HL-60 (cell line): ENCODE data around the gene EBPL.

Source experiments
- DNase-seq, 2 experiments: peaks; one replicate each; pipeline ENCODE4 v3.0.0-alpha.2; 2010 to 2020; ENCODE audit warnings: low read depth in 1 of 2, low spot score in 1 of 2
- H3K27ac ChIP-seq: fragments of 250-450 bp; sonication (Bioruptor Pico); replicated peaks from 2 replicates; pipeline ENCODE4 v1.5.1; 2020; ENCODE audit warnings: mild to moderate bottlenecking, moderate library complexity
- H3K27me3 ChIP-seq: fragments of 250-450 bp; sonication (Bioruptor Pico); 2 replicates; pipeline ENCODE4 v1.5.1; 2021; ENCODE audit warnings: mild to moderate bottlenecking, moderate library complexity; ENCODE audit not compliant: insufficient read depth, poor library complexity, severe bottlenecking
- H3K4me3 ChIP-seq: replicated peaks from 2 replicates; pipeline ENCODE4 v1.5.1; 2011; ENCODE audit warnings: mild to moderate bottlenecking, control low read depth, low read length; ENCODE audit not compliant: insufficient read depth
- GABPA ChIP-seq: IDR thresholded peaks from 2 replicates; pipeline ENCODE4 v1.6.1; 2012; ENCODE audit warnings: low read depth
- POLR2AphosphoS5 ChIP-seq: IDR thresholded peaks from 2 replicates; pipeline ENCODE4 v1.6.1; 2012; ENCODE audit warnings: low read depth
- REST ChIP-seq: IDR thresholded peaks from 2 replicates; pipeline ENCODE4 v1.6.1; 2012; ENCODE audit warnings: low read depth; ENCODE audit not compliant: insufficient replicate concordance
- SPI1 ChIP-seq: IDR thresholded peaks from 2 replicates; pipeline ENCODE4 v1.6.1; 2012; ENCODE audit warnings: low read depth, mild to moderate bottlenecking, borderline replicate concordance
- TF ChIP-seq, protein P1 (sequence below): IDR thresholded peaks from one replicate; pipeline ENCODE4 v1.5.1; 2011; ENCODE audit warnings: low read length, control low read depth, inconsistent platforms; ENCODE audit not compliant: insufficient read depth

EBPL gene

GRCh38 chr13:49622174-49622946, 68.9 kb downstream of the EBPL start:
- Histone ChIP-seq H3K27ac (no peak overlapping the region), H3K4me3 (no peak overlapping the region), H3K27me3 (no peaks in the 10 kb centered on the region)
- no peak for DNase-seq
- TF ChIP-seq, protein P1, sequence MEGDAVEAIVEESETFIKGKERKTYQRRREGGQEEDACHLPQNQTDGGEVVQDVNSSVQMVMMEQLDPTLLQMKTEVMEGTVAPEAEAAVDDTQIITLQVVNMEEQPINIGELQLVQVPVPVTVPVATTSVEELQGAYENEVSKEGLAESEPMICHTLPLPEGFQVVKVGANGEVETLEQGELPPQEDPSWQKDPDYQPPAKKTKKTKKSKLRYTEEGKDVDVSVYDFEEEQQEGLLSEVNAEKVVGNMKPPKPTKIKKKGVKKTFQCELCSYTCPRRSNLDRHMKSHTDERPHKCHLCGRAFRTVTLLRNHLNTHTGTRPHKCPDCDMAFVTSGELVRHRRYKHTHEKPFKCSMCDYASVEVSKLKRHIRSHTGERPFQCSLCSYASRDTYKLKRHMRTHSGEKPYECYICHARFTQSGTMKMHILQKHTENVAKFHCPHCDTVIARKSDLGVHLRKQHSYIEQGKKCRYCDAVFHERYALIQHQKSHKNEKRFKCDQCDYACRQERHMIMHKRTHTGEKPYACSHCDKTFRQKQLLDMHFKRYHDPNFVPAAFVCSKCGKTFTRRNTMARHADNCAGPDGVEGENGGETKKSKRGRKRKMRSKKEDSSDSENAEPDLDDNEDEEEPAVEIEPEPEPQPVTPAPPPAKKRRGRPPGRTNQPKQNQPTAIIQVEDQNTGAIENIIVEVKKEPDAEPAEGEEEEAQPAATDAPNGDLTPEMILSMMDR, result no peak

- TF ChIP-seq REST (no peak), POLR2AphosphoS5 (no peak), SPI1 (no peak), GABPA (no peak)
- TF ChIP-seq, protein P1, result no peak
- Histone ChIP-seq H3K4me3 (no peak overlapping the region), H3K27me3 (no peaks in the 10 kb centered on the region), H3K27ac (no peak overlapping the region)
- DNase-seq, result no peak
These were observed 71.1 kb downstream of the EBPL start for GRCh38 chr13:49620170-49620621.

- H3K4me3 ChIP-seq, result no peak overlapping the region
- H3K27ac ChIP-seq, result no peak overlapping the region
- no peaks in the 10 kb centered on the region for H3K27me3 ChIP-seq
- no peak for DNase-seq
- TF ChIP-seq GABPA (no peak), SPI1 (no peak), REST (no peak), POLR2AphosphoS5 (no peak)
- TF ChIP-seq, protein P1, result no peak
These were observed 74.6 kb downstream of the EBPL start for GRCh38 chr13:49616676-49617065.
